Liver (tissue), 9 donors: ENCODE measurements around the gene SWI5. TPM values are rescaled to one million over a fixed set of nuclear protein-coding genes. Genes with fewer than 3 reads are reported as not detected.

ENCODE experiments used
- DNase-seq: peaks from one replicate; pipeline ENCODE4 v3.0.0-alpha.2; 2017; ENCODE audit warnings: low spot score
- H3K27ac ChIP-seq, 2 donors: one replicate each; pipeline ENCODE4 v1.7.0; 2013; ENCODE audit warnings: inconsistent platforms in 2 of 2, low read length in 2 of 2, control low read depth in 1 of 2, low read depth in 1 of 2, mild to moderate bottlenecking in 1 of 2
- H3K27me3 ChIP-seq, 4 donors: one replicate each; pipeline versions ENCODE4 v1.6.1 to v1.7.0; 2013; ENCODE audit warnings: low read length in 3 of 4, inconsistent platforms in 1 of 4, mild to moderate bottlenecking in 1 of 4, moderate library complexity in 1 of 4; ENCODE audit not compliant: control insufficient read depth in 4 of 4, insufficient read depth in 4 of 4
- H3K36me3 ChIP-seq, 4 donors: one replicate each; pipeline versions ENCODE4 v1.6.1 to v1.7.0; 2013; ENCODE audit warnings: low read length in 3 of 4, mild to moderate bottlenecking in 3 of 4, low read depth in 1 of 4, moderate library complexity in 1 of 4; ENCODE audit not compliant: control insufficient read depth in 4 of 4, insufficient read depth in 3 of 4
- H3K4me1 ChIP-seq, 4 donors: one replicate each; pipeline versions ENCODE4 v1.6.1 to v1.7.0; 2013; ENCODE audit warnings: low read length in 3 of 4, mild to moderate bottlenecking in 3 of 4, moderate library complexity in 1 of 4; ENCODE audit not compliant: control insufficient read depth in 4 of 4, insufficient read depth in 4 of 4
- H3K4me3 ChIP-seq, 3 donors: one replicate each; pipeline versions ENCODE4 v1.6.1 to v1.7.0; 2013; ENCODE audit warnings: low read length in 3 of 3, control low read depth in 1 of 3, low read depth in 1 of 3, mild to moderate bottlenecking in 1 of 3
- H3K9ac ChIP-seq, 2 donors: one replicate each; pipeline ENCODE4 v1.7.0; 2013; ENCODE audit warnings: low read length in 2 of 2, mild to moderate bottlenecking in 2 of 2, moderate library complexity in 2 of 2, control low read depth in 1 of 2, low read depth in 1 of 2
- H3K9me3 ChIP-seq, 4 donors: one replicate each; pipeline versions ENCODE4 v1.6.1 to v1.7.0; 2013; ENCODE audit warnings: low read length in 3 of 4; ENCODE audit not compliant: control insufficient read depth in 4 of 4
- FOXA2 ChIP-seq: IDR thresholded peaks from 2 replicates; pipeline ENCODE4 v1.6.1; 2016; ENCODE audit warnings: antibody characterized with exemption
- GABPA ChIP-seq, 2 donors: IDR thresholded peaks in 1 of 2; conservative IDR thresholded peaks in 1 of 2; 2 replicates each; pipeline ENCODE4 v1.6.1; 2016; ENCODE audit warnings: antibody characterized with exemption in 2 of 2, mild to moderate bottlenecking in 1 of 2, moderate library complexity in 1 of 2
- HNF4G ChIP-seq: IDR thresholded peaks from 2 replicates; pipeline ENCODE4 v1.6.1; 2016; ENCODE audit warnings: antibody characterized with exemption
- NR2F2 ChIP-seq: IDR thresholded peaks from 2 replicates; pipeline ENCODE4 v1.6.1; 2016; ENCODE audit warnings: antibody characterized with exemption
- SP1 ChIP-seq: IDR thresholded peaks from 2 replicates; pipeline ENCODE4 v1.6.1; 2018; ENCODE audit warnings: antibody characterized with exemption, mild to moderate bottlenecking
- WGBS: extraction: QIAGEN DNeasy Blood & Tissue Kit; methylation state at CpG from one replicate; pipeline ENCODE4 v1.1.7; 2013; 5-methylcytosine and 5-hydroxymethylcytosine counted together
- polyA plus RNA-seq, 2 donors: library from polyadenylated mRNA; stranded (reverse) in 1 of 2; unstranded in 1 of 2; fragments of 200-250 nt in 1 of 2; fragments of >200 nt in 1 of 2; fragmentation: Nextera tagmentation in 1 of 2; extraction: Ambion mirVana in 1 of 2; gene quantifications; one replicate each; pipeline versions ENCODE4 v1.2.1 to v1.2.3, GENCODE V29; 2013 to 2015
- total RNA-seq, 2 donors: library from RNA; depleted of rRNA; stranded (reverse); fragments of >200 nt; gene quantifications; one replicate each; pipeline ENCODE4 v1.2.3, GENCODE V29; 2014
- TF ChIP-seq, protein P1 (sequence below): IDR thresholded peaks from 2 replicates; pipeline ENCODE4 v1.6.1; 2016; ENCODE audit warnings: antibody characterized with exemption
- TF ChIP-seq, protein P2 (sequence below): fragments of 150-350 bp; IDR thresholded peaks from 2 replicates; pipeline ENCODE4 v1.5.1; 2017; ENCODE audit warnings: improper control_type of control experiment, low read depth, low read length; ENCODE audit not compliant: missing input control
- TF ChIP-seq, protein P3 (sequence below): IDR thresholded peaks from 2 replicates; pipeline ENCODE4 v1.6.1; 2016; ENCODE audit warnings: antibody characterized with exemption, mild to moderate bottlenecking
- TF ChIP-seq, protein P4 (sequence below): IDR thresholded peaks from 2 replicates; pipeline ENCODE4 v1.6.1; 2016; ENCODE audit warnings: antibody characterized with exemption
- TF ChIP-seq, protein P5 (sequence below): IDR thresholded peaks from 2 replicates; pipeline ENCODE4 v1.6.1; 2016; ENCODE audit warnings: antibody characterized with exemption
- donor health status: healthy.
- donor health status: healthy.
- donor health status: healthy.
- donor health status: healthy.
- donor health status: healthy.

The SWI5 gene
- total and polyA plus RNA-seq, 4 donors, result 10.7 to 34.0 (median 16.2) TPM

DNA sequence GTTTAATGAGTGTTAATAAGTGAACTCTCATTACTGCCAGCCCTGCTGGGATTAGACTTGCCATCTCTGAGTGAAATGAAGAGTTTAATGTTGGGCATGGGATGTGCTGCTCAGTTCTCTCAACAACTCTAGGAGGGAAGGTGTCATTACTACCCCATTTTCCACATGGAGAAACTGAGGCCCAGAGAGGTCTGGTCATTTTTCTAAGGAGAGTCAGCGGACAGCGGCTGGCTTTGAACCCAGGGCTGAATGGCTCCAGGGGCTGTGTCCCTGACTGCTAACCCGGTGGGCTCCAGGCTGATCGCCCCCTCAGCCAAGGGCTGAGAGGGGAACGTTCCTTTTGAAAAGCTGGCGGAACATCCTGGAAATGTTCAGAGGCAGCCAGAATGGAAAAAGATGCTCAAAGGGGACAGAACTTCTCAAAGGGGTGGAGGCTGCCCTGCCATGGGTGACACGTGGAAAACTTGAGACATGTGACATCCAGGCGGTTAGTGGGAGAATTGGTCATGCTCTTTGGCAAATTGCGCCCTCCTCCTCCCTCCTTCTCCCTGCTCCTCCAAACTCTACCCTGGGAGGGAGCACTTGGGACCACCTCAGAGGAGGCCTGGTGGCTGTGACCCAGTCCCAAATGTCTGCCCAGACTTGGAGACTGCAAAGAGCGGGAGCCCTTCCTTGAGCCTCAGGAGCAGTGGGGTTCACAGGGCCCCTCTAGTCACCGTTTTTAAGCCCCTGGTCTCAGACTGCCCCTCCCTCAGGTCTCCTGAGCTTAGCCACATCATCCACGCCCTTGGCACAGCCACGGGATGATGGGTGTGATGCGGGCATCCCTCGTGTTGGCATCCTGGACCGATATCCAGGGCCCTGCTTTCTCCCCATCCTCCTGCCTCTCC lies 44.2 kb upstream of the SWI5 start:
- no peak for DNase-seq
- Histone ChIP-seq H3K4me1 (no peaks in the 10 kb centered on the region), H3K4me3 (no peak overlapping the region), H3K9me3 (no peaks in the 10 kb centered on the region), H3K27me3 (no peaks in the 10 kb centered on the region), H3K9ac (no peak overlapping the region), H3K27ac (no peak overlapping the region), H3K36me3 (no peaks in the 10 kb centered on the region)
- 82% methylated on average over 16 of the region's 16 CpGs for WGBS
- TF ChIP-seq SP1, result no peak
- TF ChIP-seq, protein P1, sequence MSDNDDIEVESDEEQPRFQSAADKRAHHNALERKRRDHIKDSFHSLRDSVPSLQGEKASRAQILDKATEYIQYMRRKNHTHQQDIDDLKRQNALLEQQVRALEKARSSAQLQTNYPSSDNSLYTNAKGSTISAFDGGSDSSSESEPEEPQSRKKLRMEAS, result no peak
- no peak for TF ChIP-seq FOXA2
- TF ChIP-seq NR2F2, result no peak
- TF ChIP-seq GABPA (IDR thresholded peaks at IDR 0.05 in 1 of 2, conservative IDR thresholded peaks at IDR 0.05 in 1 of 2), result no peak
- TF ChIP-seq, protein P2, sequence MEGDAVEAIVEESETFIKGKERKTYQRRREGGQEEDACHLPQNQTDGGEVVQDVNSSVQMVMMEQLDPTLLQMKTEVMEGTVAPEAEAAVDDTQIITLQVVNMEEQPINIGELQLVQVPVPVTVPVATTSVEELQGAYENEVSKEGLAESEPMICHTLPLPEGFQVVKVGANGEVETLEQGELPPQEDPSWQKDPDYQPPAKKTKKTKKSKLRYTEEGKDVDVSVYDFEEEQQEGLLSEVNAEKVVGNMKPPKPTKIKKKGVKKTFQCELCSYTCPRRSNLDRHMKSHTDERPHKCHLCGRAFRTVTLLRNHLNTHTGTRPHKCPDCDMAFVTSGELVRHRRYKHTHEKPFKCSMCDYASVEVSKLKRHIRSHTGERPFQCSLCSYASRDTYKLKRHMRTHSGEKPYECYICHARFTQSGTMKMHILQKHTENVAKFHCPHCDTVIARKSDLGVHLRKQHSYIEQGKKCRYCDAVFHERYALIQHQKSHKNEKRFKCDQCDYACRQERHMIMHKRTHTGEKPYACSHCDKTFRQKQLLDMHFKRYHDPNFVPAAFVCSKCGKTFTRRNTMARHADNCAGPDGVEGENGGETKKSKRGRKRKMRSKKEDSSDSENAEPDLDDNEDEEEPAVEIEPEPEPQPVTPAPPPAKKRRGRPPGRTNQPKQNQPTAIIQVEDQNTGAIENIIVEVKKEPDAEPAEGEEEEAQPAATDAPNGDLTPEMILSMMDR, result no peak
- TF ChIP-seq, protein P3, sequence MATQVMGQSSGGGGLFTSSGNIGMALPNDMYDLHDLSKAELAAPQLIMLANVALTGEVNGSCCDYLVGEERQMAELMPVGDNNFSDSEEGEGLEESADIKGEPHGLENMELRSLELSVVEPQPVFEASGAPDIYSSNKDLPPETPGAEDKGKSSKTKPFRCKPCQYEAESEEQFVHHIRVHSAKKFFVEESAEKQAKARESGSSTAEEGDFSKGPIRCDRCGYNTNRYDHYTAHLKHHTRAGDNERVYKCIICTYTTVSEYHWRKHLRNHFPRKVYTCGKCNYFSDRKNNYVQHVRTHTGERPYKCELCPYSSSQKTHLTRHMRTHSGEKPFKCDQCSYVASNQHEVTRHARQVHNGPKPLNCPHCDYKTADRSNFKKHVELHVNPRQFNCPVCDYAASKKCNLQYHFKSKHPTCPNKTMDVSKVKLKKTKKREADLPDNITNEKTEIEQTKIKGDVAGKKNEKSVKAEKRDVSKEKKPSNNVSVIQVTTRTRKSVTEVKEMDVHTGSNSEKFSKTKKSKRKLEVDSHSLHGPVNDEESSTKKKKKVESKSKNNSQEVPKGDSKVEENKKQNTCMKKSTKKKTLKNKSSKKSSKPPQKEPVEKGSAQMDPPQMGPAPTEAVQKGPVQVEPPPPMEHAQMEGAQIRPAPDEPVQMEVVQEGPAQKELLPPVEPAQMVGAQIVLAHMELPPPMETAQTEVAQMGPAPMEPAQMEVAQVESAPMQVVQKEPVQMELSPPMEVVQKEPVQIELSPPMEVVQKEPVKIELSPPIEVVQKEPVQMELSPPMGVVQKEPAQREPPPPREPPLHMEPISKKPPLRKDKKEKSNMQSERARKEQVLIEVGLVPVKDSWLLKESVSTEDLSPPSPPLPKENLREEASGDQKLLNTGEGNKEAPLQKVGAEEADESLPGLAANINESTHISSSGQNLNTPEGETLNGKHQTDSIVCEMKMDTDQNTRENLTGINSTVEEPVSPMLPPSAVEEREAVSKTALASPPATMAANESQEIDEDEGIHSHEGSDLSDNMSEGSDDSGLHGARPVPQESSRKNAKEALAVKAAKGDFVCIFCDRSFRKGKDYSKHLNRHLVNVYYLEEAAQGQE, result no peak

DNA sequence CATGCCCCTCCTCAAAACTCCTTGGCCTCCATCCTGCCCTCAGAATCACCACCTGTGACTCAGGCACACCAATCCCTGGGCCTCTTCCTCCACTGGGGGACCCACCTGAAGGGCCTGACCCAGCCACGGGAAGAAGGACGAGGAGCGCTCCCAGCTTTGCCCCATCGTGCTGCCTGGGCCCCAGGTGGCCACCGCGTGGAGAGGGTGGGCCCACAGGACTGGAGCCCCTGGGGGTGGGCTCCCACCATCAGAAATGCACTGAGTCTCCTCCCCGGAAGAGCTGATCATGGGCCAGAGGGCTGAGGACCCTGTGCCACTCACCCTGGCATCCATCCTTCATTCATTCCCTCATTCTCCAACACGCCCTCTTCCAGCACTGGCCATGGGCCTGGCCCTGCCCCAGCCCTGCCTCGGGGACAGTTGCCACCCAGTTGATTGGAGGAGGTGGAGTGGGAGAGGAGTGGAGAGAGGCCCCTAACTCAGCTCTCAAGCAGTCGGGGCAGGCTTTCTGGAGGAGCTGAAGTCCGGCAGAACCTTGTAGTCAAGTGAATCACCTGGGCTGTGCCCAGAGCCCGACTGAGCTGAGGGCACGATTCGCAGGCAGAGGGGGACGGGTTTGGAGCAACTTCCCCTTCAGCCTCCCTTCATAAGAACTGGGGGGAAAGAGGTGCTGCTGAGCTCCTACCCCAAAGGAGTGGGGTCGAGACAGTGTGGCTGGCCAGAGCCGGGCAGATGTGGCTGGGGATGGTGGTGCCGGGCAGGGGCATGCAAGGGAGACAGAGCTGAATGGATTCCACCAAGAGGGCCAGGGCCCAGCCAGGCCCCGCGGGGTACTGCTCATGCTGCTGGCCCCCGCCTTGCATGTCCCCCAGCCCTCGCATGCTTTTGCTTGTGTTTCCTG lies 43.3 kb upstream of the SWI5 start:
- Histone ChIP-seq H3K4me3 (no peak overlapping the region), H3K27ac (no peak overlapping the region), H3K4me1 (no peaks in the 10 kb centered on the region), H3K9ac (no peak overlapping the region), H3K36me3 (no peaks in the 10 kb centered on the region), H3K9me3 (no peaks in the 10 kb centered on the region), H3K27me3 (no peaks in the 10 kb centered on the region)
- TF ChIP-seq SP1, result no peak
- TF ChIP-seq, protein P4, sequence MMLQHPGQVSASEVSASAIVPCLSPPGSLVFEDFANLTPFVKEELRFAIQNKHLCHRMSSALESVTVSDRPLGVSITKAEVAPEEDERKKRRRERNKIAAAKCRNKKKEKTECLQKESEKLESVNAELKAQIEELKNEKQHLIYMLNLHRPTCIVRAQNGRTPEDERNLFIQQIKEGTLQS, result no peak
- TF ChIP-seq, protein P5, sequence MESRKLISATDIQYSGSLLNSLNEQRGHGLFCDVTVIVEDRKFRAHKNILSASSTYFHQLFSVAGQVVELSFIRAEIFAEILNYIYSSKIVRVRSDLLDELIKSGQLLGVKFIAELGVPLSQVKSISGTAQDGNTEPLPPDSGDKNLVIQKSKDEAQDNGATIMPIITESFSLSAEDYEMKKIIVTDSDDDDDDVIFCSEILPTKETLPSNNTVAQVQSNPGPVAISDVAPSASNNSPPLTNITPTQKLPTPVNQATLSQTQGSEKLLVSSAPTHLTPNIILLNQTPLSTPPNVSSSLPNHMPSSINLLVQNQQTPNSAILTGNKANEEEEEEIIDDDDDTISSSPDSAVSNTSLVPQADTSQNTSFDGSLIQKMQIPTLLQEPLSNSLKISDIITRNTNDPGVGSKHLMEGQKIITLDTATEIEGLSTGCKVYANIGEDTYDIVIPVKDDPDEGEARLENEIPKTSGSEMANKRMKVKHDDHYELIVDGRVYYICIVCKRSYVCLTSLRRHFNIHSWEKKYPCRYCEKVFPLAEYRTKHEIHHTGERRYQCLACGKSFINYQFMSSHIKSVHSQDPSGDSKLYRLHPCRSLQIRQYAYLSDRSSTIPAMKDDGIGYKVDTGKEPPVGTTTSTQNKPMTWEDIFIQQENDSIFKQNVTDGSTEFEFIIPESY, result no peak
- TF ChIP-seq, protein P1, result no peak
- no peak for TF ChIP-seq GABPA (IDR thresholded peaks at IDR 0.05 in 1 of 2, conservative IDR thresholded peaks at IDR 0.05 in 1 of 2)
- no peak for TF ChIP-seq HNF4G
- 89% methylated on average over 22 of the region's 22 CpGs for WGBS
- no peak for DNase-seq
